Thyroid gland (tissue), 4 donors: Measurements from ENCODE around the gene EXOC3L1.

Experiments used
- CTCF ChIP-seq, 6 experiments: fragments of 200-600 bp in 3 of 6; fragments of 450-650 bp in 3 of 6; sonication (generic) in 3 of 6; IDR thresholded peaks; one replicate each; pipeline ENCODE4 v1.5.1; 2016 to 2019; ENCODE audit warnings: antibody characterized with exemption in 6 of 6, mild to moderate bottlenecking in 2 of 6, inconsistent platforms in 1 of 6, moderate library complexity in 1 of 6
- POLR2A ChIP-seq, 2 donors: fragments of 450-650 bp; IDR thresholded peaks; one replicate each; pipeline ENCODE4 v1.6.1; 2017; ENCODE audit warnings: antibody characterized with exemption in 2 of 2, mild to moderate bottlenecking in 2 of 2, moderate library complexity in 1 of 2

GRCh38 chr16:67162506-67163163, 27.3 kb downstream of the EXOC3L1 start:
- TF ChIP-seq CTCF (IDR thresholded peaks at IDR 0.05) (no peak), POLR2A (IDR thresholded peaks at IDR 0.05) (no peak)
